Large intestine (tissue), 3 donors: ENCODE results near the gene DEFB112. TPM values are rescaled to one million over a fixed set of nuclear protein-coding genes. Genes with fewer than 3 reads are reported as not detected.

Experiments
- DNase-seq, 2 donors: peaks; one replicate each; pipeline versions ENCODE4 v3.0.0 to v3.0.0-alpha.2; 2013
- H3K27ac ChIP-seq: one replicate; pipeline ENCODE4 v1.5.1; 2013; ENCODE audit warnings: low read length
- H3K27me3 ChIP-seq: 2 replicates; pipeline ENCODE4 v1.6.1; 2013; ENCODE audit warnings: low read length; ENCODE audit not compliant: control insufficient read depth, insufficient read depth
- H3K36me3 ChIP-seq: 2 replicates; pipeline ENCODE4 v1.6.1; 2013; ENCODE audit warnings: low read length; ENCODE audit not compliant: control insufficient read depth, insufficient read depth
- H3K4me1 ChIP-seq: one replicate; pipeline ENCODE4 v1.6.1; 2013; ENCODE audit warnings: low read length; ENCODE audit not compliant: control insufficient read depth, insufficient read depth
- H3K4me3 ChIP-seq: one replicate; pipeline ENCODE4 v1.5.1; 2013; ENCODE audit warnings: low read length
- H3K9me3 ChIP-seq: one replicate; pipeline ENCODE4 v1.6.1; 2013; ENCODE audit warnings: mild to moderate bottlenecking, low read depth, low read length, moderate library complexity; ENCODE audit not compliant: control insufficient read depth
- WGBS: methylation state at CpG from one replicate; pipeline ENCODE4 v1.1.5; 2013; ENCODE audit warnings: low lambda C conversion rate; ENCODE audit not compliant: insufficient coverage; 5-methylcytosine and 5-hydroxymethylcytosine counted together
- polyA plus RNA-seq: library from polyadenylated mRNA; unstranded; fragments of 120-200 nt; gene quantifications from one replicate; pipeline ENCODE4 v1.2.1, GENCODE V29; 2013

The DEFB112 gene
- polyA plus RNA-seq, 1 donor, result not detected

DNA sequence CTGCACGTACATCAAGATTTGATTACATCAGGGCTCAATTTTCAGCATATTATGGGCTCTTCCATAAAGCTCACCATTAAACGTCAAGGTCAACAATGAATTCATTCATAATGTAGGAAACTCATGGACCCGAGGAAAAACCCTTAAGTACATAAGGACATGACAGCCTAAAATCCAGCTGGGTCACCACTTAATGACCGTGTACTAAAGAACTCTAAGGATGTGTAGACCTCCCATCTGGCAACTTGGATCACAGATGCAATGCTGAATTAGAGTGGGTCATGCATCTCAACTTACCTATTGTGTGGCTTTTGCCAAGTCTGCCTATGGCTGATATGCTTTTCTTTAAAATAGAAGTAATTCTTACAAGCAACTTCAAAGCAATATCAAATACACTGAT, 26.7 kb upstream of the DEFB112 start:
- no peaks in the 10 kb centered on the region for H3K27me3 ChIP-seq
- H3K4me1 ChIP-seq, result no peaks in the 10 kb centered on the region
- no peaks in the 10 kb centered on the region for H3K9me3 ChIP-seq
- H3K36me3 ChIP-seq, result no peaks in the 10 kb centered on the region
- DNase-seq, result no peak
- WGBS, result no CpG with 5 or more reads among the region's 4 CpGs
- no peak overlapping the region for H3K27ac ChIP-seq
- no peak overlapping the region for H3K4me3 ChIP-seq

DNA sequence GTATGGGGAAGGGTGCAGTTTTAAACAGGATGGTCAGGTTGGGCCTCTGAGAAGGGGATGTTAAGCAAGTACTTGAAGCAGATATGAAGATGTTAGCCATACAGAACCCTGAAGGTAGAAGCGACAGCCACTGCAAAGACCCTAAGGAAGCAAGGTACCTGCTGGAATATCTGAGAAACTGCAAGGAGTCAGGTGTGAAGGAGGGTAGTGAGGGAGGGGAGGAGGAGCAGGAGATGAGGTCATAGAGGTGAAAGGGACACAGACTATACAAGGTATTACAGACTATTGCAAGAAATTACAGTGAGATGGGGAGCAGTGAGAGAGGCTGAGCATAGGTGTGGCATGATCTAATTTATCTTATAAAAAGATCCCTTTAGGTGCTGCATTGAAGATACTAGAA, 22.2 kb upstream of the DEFB112 start:
- no peak overlapping the region for H3K4me3 ChIP-seq
- H3K4me1 ChIP-seq, result no peaks in the 10 kb centered on the region
- no peaks in the 10 kb centered on the region for H3K9me3 ChIP-seq
- no peaks in the 10 kb centered on the region for H3K36me3 ChIP-seq
- no peaks in the 10 kb centered on the region for H3K27me3 ChIP-seq
- H3K27ac ChIP-seq, result no peak overlapping the region
- WGBS, result no CpG with 5 or more reads among the region's 1 CpG
- no peak for DNase-seq

DNA sequence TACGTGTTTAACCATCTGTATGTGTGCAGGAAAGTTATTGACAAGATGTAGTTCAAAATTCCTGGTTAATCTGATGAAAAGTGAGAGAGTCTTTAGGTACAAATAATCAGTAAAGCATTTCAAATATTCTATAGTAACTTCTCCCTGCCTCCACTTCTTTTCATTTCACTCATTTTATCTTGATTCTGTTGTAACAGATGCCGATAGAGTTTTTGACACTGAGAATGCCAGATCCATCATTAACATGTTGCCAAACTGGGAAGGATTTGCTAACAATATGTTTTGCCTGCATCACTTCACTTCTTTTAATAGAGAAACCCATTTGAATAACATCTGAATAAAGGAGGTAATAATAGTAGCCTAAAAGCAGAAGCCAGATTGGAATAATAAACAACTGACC, 20.4 kb upstream of the DEFB112 start:
- Histone ChIP-seq H3K4me3 (no peak overlapping the region), H3K27me3 (no peaks in the 10 kb centered on the region), H3K36me3 (no peaks in the 10 kb centered on the region), H3K27ac (no peak overlapping the region), H3K9me3 (no peaks in the 10 kb centered on the region), H3K4me1 (no peaks in the 10 kb centered on the region)
- no peak for DNase-seq
- WGBS, result 80% methylated on average over 2 of the region's 2 CpGs

DNA sequence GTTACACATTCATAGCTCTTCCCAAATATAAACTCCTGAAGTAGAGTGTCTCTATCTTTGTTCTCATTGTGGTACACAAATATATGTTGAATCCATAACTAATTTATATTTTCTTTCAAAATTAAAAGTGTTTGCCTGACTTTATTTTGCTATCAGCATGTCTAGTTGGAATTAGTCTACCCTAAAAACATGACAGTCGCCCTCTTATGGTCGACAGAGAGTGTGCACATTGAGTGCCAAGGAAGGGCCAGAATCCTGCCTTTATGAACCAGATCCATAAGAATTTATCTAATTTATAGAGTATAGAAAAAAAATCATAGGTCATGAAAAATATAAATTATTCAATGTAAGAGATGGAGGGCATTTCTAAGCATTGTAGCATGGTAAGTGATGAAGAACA, 12.3 kb upstream of the DEFB112 start:
- no CpG with 5 or more reads among the region's 2 CpGs for WGBS
- Histone ChIP-seq H3K4me3 (no peak overlapping the region), H3K4me1 (no peaks in the 10 kb centered on the region), H3K27ac (no peak overlapping the region), H3K36me3 (no peaks in the 10 kb centered on the region), H3K9me3 (no peaks in the 10 kb centered on the region), H3K27me3 (no peaks in the 10 kb centered on the region)
- no peak for DNase-seq

DNA sequence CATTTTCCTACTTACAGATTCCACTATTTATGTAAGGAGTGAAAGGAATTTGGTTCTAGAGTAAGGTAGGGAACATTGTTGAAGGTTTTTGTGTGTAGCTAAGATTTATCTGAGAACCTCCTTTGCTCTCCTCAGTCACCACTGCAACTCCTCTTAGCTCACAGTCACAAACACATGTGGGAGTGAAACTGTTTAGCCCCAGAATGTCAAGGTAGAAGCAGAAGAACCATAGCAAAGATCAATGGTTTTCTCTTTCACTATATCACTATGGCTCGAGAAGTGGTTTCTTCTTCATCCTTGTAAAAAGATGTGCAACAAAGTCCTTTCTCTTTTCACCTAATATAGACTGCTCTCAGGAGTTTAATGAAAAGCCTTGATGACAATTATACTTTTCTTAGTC, 6.5 kb upstream of the DEFB112 start:
- H3K27ac ChIP-seq, result no peak overlapping the region
- H3K4me3 ChIP-seq, result no peak overlapping the region
- DNase-seq, result no peak
- H3K4me1 ChIP-seq, result no peaks in the 10 kb centered on the region
- no peaks in the 10 kb centered on the region for H3K9me3 ChIP-seq
- WGBS, result no CpG with 5 or more reads among the region's 1 CpG
- no peaks in the 10 kb centered on the region for H3K27me3 ChIP-seq
- H3K36me3 ChIP-seq, result no peaks in the 10 kb centered on the region

DNA sequence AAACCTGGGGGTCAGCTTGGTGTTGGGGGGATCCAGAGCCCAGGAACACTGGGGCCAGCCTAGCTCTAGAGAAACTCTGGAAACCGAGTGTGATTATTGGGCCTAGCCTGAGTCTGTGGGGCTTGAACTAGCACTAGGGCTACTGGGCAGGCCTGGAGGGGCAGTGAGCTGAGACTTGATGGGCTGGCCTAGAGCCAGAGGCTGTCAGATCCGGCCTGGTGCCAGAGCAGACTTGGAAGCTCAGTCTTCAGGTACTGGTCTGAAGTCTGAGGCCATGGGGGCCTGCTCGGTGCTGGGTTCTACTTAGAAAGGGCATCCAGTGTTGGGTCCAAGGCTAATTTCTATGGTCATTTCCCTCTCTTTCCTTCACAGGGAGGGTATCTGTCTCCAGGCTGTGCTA, 2.7 kb downstream of the DEFB112 start:
- Histone ChIP-seq H3K9me3 (no peaks in the 10 kb centered on the region), H3K27me3 (no peaks in the 10 kb centered on the region), H3K36me3 (no peaks in the 10 kb centered on the region), H3K4me1 (no peaks in the 10 kb centered on the region), H3K27ac (no peak overlapping the region), H3K4me3 (no peak overlapping the region)
- WGBS, result 100% methylated on average over 1 of the region's 3 CpGs
- DNase-seq, result no peak

DNA sequence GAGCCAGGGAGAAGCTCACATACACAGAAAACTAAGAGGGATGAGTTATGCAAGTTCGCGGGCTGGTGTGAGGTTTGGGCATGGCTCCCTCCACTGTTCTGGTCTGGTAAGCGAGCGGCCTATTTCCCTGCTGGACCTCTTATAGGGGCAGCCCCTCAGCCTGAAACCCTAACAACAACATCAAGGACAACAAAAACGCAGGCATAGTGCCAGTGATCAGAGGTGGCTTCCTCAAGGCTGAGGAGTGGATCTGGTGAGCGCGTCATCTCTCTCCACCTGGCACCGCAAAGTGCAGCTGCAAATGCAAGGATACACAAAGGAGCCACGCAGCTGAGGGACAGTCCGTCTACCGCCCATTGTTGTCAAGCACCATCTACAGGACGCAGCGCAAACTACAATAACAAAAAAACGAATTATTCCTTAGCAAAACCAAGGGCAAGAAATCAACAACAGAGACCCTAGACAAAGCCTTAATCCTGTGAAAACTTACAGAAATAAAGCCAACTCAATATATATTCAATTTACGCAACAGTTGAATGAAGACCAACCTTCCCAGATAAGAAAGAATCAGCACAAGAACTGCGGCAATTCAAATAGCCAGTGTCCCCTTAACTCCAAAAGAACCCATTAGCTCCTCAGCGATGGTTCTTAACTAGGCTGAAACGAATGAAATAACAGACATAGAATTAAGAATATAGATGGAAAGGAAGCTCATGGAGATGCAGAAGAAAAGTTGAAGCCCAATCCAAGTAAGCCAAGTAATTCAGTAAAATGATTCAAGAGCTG, 18.8 kb downstream of the DEFB112 start:
- Histone ChIP-seq H3K9me3 (peaks cover 4% of the 10 kb centered on the region), H3K4me1 (no peaks in the 10 kb centered on the region), H3K27me3 (peaks cover 2% of the 10 kb centered on the region), H3K4me3 (no peak overlapping the region), H3K27ac (no peak overlapping the region), H3K36me3 (no peaks in the 10 kb centered on the region)
- peak; percentile 14 to 31 for DNase-seq
- 77% methylated on average over 2 of the region's 18 CpGs for WGBS

DNA sequence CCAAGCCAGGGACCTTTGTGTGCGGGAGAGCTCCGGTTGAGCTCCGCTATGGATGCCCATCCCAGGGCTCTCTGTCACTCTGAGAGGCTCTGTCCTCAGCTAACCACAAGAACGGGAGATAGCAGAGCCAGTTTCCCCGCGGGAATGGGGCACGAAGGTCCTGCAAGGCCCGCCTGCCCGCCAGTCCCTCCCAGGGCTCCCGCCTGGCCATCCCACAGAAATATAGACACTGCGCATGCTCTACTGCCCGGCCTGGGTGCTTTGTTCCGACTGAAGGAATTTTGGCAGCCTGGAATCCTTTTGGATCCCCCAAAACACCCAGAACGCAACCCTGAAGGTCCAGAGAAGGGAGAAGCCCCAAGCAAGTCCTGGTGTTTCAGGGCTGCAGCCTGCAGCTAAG, 19.4 kb downstream of the DEFB112 start:
- WGBS, result no CpG with 5 or more reads among the region's 14 CpGs
- no peak for DNase-seq
- no peaks in the 10 kb centered on the region for H3K36me3 ChIP-seq
- H3K27me3 ChIP-seq, result peaks cover 2% of the 10 kb centered on the region
- H3K4me1 ChIP-seq, result no peaks in the 10 kb centered on the region
- no peak overlapping the region for H3K4me3 ChIP-seq
- H3K9me3 ChIP-seq, result peaks cover 4% of the 10 kb centered on the region
- no peak overlapping the region for H3K27ac ChIP-seq

DNA sequence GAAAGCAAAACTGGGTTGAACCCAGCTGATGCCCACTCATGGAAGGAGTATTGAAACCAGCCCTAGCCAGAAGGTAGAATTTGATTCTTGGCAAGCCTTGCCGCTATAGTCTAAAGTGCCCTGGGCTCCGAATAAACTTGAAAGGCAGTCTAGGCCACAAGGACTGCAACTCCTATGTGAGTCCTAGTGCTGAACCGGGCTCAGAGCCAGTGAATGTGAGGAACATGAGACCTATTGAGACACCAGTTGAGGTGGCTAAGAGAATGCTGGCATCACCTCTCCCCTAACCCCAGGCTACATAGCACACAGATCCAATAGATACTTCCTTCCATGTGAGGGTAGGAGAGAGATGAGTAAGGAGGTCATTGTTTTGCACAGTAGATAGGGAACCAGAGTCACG, 24.5 kb downstream of the DEFB112 start:
- no peaks in the 10 kb centered on the region for H3K4me1 ChIP-seq
- H3K27ac ChIP-seq, result no peak overlapping the region
- no CpG with 5 or more reads among the region's 4 CpGs for WGBS
- H3K36me3 ChIP-seq, result no peaks in the 10 kb centered on the region
- no peak overlapping the region for H3K4me3 ChIP-seq
- DNase-seq, result no peak
- no peaks in the 10 kb centered on the region for H3K27me3 ChIP-seq
- H3K9me3 ChIP-seq, result peaks cover 3% of the 10 kb centered on the region

DNA sequence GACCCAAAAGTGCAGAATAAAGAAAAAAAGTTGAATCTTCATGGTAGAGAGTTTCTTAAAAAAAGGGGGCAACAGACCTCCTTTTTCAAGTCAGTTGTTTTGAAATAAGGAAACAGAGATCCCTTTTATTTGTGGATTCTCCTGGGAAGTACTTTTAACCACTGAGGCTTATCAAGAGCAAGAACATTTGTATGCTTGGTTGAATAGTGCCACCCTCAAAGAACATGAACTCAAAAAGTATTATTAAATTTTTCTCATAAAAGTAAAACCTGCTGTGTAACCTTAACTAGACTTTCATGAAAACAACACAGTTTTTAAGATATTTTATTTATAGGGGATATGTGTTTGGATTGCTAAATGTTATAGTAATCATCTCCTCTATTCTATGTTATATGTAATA, 27.8 kb downstream of the DEFB112 start, which contains the start of gene DEFB110:
Gene DEFB110 (minus strand): TSS at position 101 of the 400 bp plus-strand sequence. CDS start 59 bp downstream, at position 42.
- Histone ChIP-seq H3K4me1 (no peaks in the 10 kb centered on the region), H3K4me3 (no peak within 1 kb of the TSS), H3K36me3 (no peaks in the 10 kb centered on the region), H3K27me3 (no peaks in the 10 kb centered on the region), H3K9me3 (no peaks in the 10 kb centered on the region), H3K27ac (no peak within 1 kb of the TSS)
- no peak for DNase-seq

DNA sequence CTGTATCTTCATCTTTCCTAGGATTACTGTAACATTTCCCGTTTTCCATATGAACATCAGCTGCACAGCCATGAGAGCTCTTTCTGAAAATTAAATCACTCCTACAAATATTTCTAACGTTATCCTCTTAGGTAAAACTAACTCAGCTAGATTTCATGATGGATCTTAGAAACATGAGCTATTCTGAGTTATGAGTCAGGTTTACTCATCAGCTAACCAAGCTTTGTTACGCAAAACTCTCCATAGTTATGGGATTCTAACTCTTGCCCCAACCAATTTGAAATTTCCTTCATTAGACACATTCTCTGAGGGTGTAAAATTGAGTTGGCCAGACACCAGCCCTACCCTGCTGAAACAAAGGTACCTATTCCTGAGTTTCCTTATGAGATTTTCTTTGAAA, 41.9 kb downstream of the DEFB112 start:
- Histone ChIP-seq H3K4me1 (no peaks in the 10 kb centered on the region), H3K27me3 (no peaks in the 10 kb centered on the region), H3K36me3 (no peaks in the 10 kb centered on the region), H3K4me3 (no peak overlapping the region), H3K9me3 (no peaks in the 10 kb centered on the region), H3K27ac (no peak overlapping the region)
- 88% methylated on average over 1 of the region's 3 CpGs for WGBS
- no peak for DNase-seq
